Measurements from ENCODE around the gene PTAR1.

- TF ChIP-seq EZH2 (IDR thresholded peaks at IDR 0.05; ENCODE audit: low read length, unreplicated experiment) = no peak
- no peak for TF ChIP-seq CTCF (conservative IDR thresholded peaks at IDR 0.05; ENCODE audit: low read depth, low read length)
- TF ChIP-seq EZH2phosphoT487 (IDR thresholded peaks at IDR 0.05; ENCODE audit: borderline replicate concordance, low read length) = no peak
Measured at GRCh38 chr9:69719983-69720382, 39.8 kb downstream of the PTAR1 start.

Measured in PC-3 (cell line).